HG02763 (cell line): ENCODE data around the gene THBS1.
A peak's percentile ranks its signal among the peaks of the same experiment; 100 is the strongest.

Experiments
- ATAC-seq: cut with Tn5 transposase; IDR thresholded peaks from one replicate; pipeline ENCODE4 v1.9.1; 2021; ENCODE audit warnings: mild to moderate bottlenecking, moderate library complexity; ENCODE audit not compliant: unreplicated experiment

THBS1 gene

GRCh38 chr15:39602143-39602542, 21.3 kb downstream of the THBS1 start:
- no peak for ATAC-seq

DNA sequence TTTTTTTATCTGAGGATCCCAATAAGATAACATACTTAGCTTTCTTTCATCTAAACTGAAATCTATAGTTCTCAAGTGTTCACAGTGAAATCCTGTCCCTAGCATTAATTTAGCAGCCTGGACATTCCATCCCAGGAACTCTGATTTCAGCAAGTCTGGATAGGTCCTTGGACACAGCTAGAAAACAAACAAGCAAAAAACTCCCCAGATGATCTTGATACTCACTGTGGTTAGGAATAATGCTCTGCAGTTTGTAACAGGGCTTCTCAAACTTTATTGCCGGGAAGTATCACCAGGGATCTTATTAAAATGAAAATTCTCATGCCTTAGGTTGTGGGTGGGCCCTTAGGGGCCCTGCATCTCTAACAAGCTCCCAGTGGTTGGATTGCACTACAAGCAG, 24.3 kb downstream of the THBS1 start:
- ATAC-seq, result no peak

DNA sequence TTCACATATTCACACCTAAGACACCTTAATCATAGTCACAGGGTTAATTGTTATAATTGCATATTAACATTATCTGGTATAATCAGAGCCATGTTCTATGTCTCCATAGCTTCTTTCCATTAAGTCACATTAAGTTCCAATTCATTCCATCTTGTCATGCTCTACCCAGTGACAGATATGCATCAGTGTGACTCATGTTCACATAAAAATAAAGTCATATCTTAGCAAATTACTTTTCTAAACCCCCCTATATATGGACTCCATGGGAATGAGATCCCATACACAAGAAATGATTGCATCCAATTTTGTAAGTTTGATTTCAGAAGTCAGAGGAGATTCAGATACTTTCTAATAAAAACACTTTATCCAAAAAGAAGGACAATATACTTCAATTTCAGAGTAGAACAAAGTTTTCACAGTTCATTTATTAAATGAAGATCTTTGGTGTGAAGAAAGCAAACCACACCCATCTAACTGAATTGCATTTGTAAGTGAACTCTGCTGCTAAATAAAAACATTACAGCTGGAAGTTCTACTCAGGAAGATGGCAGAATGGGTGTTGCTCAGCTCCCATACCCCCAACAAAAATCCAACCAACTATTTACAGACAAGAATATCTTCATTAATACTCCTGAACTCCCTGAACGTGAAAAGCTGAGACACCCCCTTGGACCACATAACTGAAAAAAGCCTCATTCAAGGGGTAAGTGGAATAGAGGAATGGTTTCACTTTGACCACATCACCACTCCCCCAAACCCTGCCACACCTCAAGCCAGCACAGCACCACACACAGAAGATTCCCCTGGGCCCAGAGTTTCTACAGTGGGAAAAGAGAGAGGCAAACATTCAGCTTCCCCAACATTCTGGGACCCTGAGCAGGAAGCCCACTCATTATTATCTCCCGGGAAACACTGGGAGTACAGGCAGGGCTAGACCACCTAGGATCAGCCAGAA, 27.6 kb downstream of the THBS1 start:
- ATAC-seq, result no peak

- ATAC-seq, result no peak
Observed at GRCh38 chr15:39609166-39609916, 28.5 kb downstream of the THBS1 start.

DNA sequence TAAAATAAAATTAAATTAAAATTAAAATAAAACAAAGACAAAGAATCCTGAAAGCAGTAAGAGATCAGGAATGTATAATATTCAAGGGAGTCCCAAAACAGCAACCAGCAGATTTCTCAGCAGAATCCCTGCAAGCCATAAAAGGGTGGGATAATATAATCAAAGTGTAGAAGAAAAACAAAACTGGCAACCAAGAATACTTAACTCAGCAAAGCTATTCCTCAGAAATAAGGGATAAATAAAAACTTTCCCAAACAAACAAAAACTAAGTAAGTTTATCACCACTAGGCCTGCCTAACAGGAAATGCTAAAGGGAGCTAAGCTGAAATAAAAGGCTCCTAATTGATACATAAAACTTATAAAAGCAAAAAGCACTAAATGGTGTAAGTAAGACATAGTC, 29.8 kb downstream of the THBS1 start:
- no peak for ATAC-seq

DNA sequence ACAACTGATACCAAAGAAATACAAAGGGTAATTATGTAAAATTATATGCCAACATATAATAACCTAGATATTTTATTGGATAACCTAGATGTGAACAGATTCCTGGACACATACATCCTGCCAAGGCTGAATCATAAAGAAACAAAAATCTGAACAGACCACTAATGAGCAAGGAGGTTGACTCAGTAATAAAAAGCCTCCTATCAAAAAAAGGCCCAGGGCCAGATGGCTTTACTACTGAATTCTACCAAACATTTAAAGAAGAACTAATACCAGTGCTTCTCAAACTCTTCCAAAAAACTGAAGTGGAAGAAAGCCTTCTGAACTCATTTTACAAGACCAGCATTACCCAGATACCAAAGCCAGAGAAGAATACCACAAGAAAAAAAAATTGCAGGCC, 32.4 kb downstream of the THBS1 start:
- ATAC-seq, result no peak

DNA sequence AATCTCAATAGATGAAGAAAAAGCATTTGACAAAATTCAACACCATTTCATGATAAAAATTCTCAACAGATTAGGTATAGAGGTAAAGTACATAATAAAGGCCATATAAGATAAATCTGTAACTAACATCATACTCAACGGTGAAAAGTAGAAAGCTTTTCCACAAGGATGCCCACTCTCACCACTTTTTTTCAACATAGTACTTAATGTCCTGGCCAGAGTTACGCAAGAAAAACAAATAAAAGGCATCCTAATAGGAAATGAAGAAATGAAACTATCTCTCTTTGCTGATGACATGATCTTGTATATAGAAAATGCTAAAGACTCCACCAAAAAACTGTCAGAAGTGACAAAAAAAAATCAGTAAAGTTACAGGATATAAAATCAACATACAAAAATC, 33.0 kb downstream of the THBS1 start:
- no peak for ATAC-seq

DNA sequence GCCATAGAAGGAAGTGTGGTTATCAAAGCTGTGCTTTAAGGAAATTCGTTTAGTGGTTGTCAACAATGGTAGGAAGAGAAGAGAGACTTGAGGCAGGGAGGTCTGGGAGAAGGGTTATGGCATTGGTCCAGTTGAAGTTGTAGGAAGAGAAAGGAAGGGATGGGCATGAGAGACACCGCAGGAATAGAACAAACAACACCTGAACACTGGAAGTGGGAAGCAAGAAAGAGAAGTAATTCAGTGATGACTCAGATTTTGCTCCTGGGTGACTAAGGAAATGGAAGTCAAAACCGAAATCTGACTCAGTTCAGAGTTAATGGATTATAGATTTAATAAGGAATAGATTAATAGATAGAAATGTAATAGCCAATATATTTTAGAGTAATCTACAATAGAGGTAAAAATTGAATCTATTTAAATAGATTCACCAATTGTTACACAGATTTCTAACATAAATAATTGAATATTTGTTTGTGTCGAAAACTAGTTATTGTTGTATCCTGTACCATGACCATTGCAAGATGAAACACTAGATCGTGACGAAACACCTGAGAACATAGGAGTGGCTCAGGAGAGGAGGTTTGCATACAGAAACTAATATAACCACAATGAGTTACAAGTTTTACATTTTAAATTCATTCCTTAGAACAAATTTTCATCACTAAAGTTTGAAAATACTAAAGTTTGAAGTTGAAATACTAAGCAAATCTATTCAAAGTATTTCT, 36.0 kb downstream of the THBS1 start:
- no peak for ATAC-seq

- ATAC-seq, result no peak
Observed at GRCh38 chr15:39618063-39618823, 37.4 kb downstream of the THBS1 start.

DNA sequence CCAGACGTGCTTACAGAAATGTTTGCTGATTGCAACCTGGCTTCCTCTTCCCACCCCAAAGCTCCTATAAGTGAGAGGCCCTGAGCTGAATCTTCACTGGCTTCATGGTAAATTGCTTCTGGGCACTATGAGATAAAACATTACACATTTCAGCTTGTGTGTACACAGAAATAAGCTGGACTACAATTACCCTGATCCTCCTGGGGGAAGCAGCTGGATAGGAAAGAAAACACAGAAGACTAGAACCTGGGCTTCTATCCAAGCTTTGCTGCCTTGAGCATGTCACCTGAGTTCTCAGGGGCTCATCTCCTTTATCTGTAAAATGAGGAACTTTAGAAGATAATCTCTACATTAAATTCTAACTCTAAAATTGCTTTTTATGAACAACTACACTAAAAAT, 40.3 kb downstream of the THBS1 start:
- ATAC-seq, result no peak

DNA sequence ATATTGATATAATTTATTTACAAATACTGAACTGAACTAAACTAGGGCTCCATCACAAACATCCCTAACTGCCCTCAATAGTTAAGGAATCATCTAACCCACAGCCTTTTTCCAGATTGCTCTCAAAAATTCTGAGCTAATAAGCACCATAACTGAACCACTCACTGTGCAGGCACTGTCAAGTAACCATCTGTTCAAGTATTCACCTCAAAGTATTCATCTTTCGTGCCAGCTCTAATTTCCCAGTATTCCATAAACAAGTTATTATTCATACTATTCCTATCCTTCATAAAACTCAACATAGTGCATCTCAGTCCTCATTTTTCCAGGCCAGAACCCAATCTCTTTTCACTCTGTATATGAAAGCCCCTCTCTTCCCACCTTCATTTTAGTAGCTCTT, 41.1 kb downstream of the THBS1 start:
- ATAC-seq, result no peak

DNA sequence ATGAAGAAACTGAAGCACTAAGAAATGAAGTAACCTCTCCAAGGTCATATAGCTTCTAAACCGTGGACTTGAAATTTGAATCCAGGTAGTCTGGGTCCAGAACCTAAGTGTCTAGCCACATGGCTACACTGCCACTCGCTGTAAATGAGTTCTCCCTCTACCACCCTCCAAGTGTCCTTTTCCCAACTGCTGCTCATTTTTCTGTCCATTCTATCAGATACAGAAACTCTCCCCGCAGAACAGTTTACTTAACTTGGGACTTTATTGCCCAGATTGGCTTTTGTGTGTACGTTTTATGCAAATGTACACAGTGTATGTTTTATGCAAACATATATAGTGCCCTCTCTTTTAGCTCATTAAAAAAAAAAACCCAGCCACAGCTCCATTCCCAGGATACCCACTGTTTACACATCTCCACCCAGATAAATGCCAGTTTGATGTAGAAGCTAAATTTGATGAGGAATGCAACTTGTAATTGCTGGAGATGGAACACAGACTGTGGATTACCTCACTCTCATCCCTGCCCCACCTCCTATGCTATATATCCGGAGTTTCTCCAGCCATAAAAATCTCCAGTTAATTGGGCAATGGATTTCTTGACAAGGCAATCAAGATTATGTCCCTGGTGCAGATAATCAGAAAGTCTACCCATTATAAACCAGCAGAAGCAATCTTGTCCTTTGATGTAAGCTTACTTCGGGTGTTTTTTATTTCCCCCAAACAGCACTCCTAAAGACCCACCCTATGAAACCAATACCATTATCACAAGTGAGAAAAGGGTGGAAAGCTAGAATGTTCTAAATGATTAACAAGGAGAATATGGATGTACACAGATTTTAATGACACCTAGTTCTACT, 42.0 kb downstream of the THBS1 start:
- no peak for ATAC-seq

- peak; percentile 78 for ATAC-seq
Observed at GRCh38 chr15:39623529-39623931, 42.7 kb downstream of the THBS1 start.

DNA sequence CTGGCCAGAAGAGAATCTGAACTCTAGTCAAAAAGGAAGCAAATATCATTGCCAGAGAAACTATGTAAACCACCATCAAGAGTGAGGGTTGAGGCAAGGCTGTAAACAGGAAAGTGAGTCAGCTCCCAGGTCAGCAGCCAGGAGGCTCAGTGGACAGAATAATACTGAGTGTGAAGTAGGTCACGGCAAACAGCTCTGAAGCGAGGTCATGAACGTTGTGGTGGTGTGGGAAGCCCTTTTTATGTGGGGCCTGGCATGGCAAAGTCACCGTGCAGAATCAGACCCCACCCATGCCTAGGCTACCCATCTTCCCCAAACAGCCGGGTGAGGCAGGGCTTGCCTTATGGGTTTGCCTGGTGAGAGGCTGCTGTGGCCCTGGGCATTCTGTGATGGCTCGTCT, 43.9 kb downstream of the THBS1 start:
- no peak for ATAC-seq

- no peak for ATAC-seq
Observed at GRCh38 chr15:39625451-39625850, 44.6 kb downstream of the THBS1 start.

DNA sequence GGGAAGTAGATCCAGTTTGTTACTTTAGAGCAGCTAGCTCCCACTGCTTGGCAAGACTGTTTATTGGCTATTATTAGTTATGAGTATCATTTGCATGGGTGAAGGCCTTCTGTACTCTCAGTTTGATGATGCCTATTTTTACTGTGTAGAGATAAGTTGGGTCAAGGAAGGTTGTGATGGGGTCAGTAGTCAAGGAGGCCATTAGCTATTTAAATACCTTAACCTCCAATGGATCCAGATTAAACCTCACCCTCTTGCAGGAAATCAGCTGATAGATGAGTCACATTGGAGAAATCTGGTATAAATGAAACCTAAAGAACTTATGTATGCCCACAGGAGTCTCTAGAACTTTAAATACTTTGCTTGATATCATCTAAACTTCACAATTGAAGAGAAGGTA, 45.0 kb downstream of the THBS1 start:
- no peak for ATAC-seq

GRCh38 chr15:39627451-39628143, 46.7 kb downstream of the THBS1 start:
- no peak for ATAC-seq

DNA sequence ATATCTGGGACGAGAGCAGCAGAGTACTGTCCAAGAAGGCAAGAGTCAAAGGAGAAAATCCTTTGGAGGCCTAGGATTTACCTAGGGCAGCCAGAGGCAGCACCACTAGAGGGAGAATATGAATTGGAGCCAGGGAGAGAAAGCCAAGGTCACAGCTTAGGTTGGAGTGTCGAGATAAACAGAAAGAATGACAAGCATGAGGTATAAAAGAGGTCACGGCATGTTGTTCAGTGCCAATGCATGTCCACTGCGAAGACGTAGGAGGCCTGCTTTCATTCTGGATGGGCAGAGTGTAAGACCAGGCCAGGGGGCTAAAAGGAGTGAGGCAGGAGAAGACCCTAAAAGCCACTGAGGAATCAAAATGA, 47.2 kb downstream of the THBS1 start:
- ATAC-seq, result no peak

GRCh38 chr15:39628546-39629257, 47.8 kb downstream of the THBS1 start:
- ATAC-seq, result no peak
